Right lung (tissue), 5 donors: ENCODE results near the gene TAGLN2. TPM values are rescaled to one million over a fixed set of nuclear protein-coding genes. Genes with fewer than 3 reads are reported as not detected.
A peak's percentile ranks its signal among the peaks of the same experiment; 100 is the strongest.
"Not testable (repeated sequence)": the region's sequence is repeated elsewhere in the genome, so short reads cannot be mapped to it uniquely, and the experiment has no call there.

Experiments used
- DNase-seq, 2 donors: peaks; one replicate each; pipeline ENCODE4 v3.0.0-alpha.2; 2013
- polyA plus RNA-seq, 5 donors: library from polyadenylated mRNA; unstranded; fragments of 120-200 nt; gene quantifications; one replicate each; pipeline versions ENCODE4 v1.2.1 to v1.2.3, GENCODE V29; 2013; ENCODE audit warnings: inconsistent platforms in 1 of 5, low replicate concordance in 1 of 5; ENCODE audit not compliant: insufficient read length in 5 of 5, insufficient read depth in 1 of 5

TAGLN2 gene
- polyA plus RNA-seq, 5 donors = 255 to 529 (median 315) TPM

GRCh38 chr1:159906960-159907359 is 18.3 kb downstream of the TAGLN2 start:
- DNase-seq = no peak

- not testable (repeated sequence) for DNase-seq
Observed at GRCh38 chr1:159904036-159904435, 21.3 kb downstream of the TAGLN2 start.

GRCh38 chr1:159902541-159902940 is 22.8 kb downstream of the TAGLN2 start:
- no peak for DNase-seq

GRCh38 chr1:159900755-159901360 is 24.4 kb downstream of the TAGLN2 start:
- no peak for DNase-seq

- peak; percentile 79 to 82 for DNase-seq
Observed at GRCh38 chr1:159900086-159900680, 25.1 kb downstream of the TAGLN2 start, which contains the start of gene CFAP45. CFAP45 (minus strand) TSS chr1:159900165; CDS start chr1:159900098, 67 bp downstream.

- not testable (repeated sequence) for DNase-seq
Observed at GRCh38 chr1:159899634-159900033, 25.7 kb downstream of the TAGLN2 start.

GRCh38 chr1:159898527-159898926 is 26.8 kb downstream of the TAGLN2 start:
- DNase-seq = no peak

- DNase-seq = no peak
Observed at GRCh38 chr1:159897962-159898361, 27.3 kb downstream of the TAGLN2 start.

- DNase-seq = no peak
Observed at GRCh38 chr1:159896546-159896930, 28.8 kb downstream of the TAGLN2 start.

GRCh38 chr1:159895836-159896545 is 29.3 kb downstream of the TAGLN2 start:
- no peak for DNase-seq

GRCh38 chr1:159895286-159895685 is 30.0 kb downstream of the TAGLN2 start:
- no peak for DNase-seq

GRCh38 chr1:159892944-159893343 is 32.4 kb downstream of the TAGLN2 start:
- DNase-seq = no peak

GRCh38 chr1:159891275-159892157 is 33.8 kb downstream of the TAGLN2 start:
- DNase-seq = peak in 1 of 2 donors; percentile 78

- DNase-seq = no peak
Observed at GRCh38 chr1:159890390-159890789, 34.9 kb downstream of the TAGLN2 start.

GRCh38 chr1:159889821-159890252 is 35.5 kb downstream of the TAGLN2 start:
- DNase-seq = no peak

- DNase-seq = no peak
Observed at GRCh38 chr1:159889202-159889601, 36.1 kb downstream of the TAGLN2 start.

- no peak for DNase-seq
Observed at GRCh38 chr1:159884296-159884695, 41.0 kb downstream of the TAGLN2 start.

GRCh38 chr1:159883134-159883533 is 42.2 kb downstream of the TAGLN2 start:
- DNase-seq = no peak

GRCh38 chr1:159882527-159882862 is 42.8 kb downstream of the TAGLN2 start:
- no peak for DNase-seq

- DNase-seq = peak in 1 of 2 donors; percentile 31
Observed at GRCh38 chr1:159881622-159882526, 43.4 kb downstream of the TAGLN2 start.

- no peak for DNase-seq
Observed at GRCh38 chr1:159880430-159880829, 44.9 kb downstream of the TAGLN2 start.
